ENCODE data around the gene GATAD2A. TPM values are rescaled to one million over a fixed set of nuclear protein-coding genes. Genes with fewer than 3 reads are reported as not detected.

The GATAD2A gene
- total RNA-seq, 4 donors from 2014 or later = 73.8 to 128 (median 87.7) TPM

DNA sequence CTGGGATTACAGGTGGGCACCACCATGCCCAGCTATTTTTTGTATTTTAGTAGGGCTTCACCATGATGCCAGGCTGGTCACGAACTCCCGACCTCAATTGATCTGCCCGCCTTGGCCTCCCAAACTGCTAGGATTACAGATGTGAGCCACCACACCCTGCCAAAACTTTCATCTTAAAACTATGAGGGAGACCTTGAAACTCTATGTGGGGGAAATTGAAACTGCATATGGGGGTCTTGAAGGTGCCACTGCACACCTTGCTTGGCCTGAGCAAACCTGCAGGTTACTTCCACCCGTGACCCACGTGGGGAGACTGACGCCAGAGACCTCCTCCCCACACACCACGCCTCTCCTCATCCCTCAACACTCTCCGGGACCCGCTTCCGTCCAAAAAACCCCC lies 148.2 kb downstream of the GATAD2A start:
- DNase-seq (ENCODE audit: low spot score in 2 of 2) = no peak
- TF ChIP-seq POLR2A (IDR thresholded peaks at IDR 0.05) (no peak), CTCF (IDR thresholded peaks at IDR 0.05) (no peak)
- H3K4me3 ChIP-seq (ENCODE audit: low read depth, poor library complexity, severe bottlenecking) = no peak overlapping the region
- 88 to 91% methylated on average over 10 of the region's 10 CpGs for WGBS, 2 donors
- intact Hi-C loops (cut with DNase I; ENCODE audit: low total_unique reads) = no loop called here

DNA sequence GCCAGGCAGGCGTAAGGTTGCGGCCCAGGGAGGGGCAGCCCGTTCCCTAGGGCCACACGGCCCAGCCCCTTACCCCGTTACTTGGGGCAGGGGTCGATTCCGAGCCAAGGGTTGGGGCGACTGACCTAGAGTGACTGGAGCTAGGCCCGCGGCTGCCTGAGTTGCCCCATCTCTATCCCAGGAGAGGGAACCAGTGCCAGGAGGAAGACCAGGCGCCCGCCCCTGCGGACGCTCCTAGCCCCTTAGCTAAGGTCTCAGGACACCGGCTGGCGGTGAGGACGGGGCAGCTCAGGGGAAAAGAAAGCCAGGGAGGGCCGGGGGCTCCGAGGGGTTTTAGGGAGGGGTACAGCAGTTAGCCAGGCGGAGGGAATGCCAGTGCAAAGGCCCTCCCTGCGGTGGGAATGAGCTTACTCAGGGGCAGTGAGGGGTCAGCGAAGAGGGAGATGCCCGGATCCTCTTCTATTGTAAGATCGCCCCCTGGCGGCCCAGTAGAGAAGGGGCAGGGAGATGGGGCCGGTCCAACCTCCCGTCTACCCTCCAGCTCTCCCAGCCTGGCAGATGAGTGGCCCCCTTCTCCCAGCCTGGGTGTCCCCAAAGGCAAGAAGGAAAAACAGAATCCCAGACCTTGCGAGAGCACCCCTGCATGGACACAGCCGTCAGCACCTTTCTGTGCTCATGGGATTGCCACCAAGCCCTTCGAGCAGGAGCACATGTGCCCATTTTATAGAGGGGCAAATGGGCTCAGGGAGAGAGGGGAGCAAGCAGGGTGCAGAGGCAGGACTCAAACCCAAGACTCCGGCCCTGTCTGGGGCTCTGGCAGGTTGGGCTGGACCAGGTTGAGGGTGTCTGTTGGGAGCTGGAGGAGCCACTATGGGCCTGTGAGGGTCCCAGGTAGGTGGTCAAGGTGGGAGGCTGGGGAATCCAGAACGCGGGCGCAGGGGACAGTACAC lies 148.9 kb downstream of the GATAD2A start:
- H3K4me3 ChIP-seq (ENCODE audit: low read depth, poor library complexity, severe bottlenecking) = no peak overlapping the region
- TF ChIP-seq CTCF (IDR thresholded peaks at IDR 0.05) (no peak), POLR2A (IDR thresholded peaks at IDR 0.05) (no peak)
- no peak for DNase-seq (ENCODE audit: low spot score in 2 of 2)
- WGBS, 2 donors = 65 to 68% methylated on average over 33 to 34 of the region's 34 CpGs
- intact Hi-C loops (cut with DNase I; ENCODE audit: low total_unique reads) = no loop called here

- H3K4me3 ChIP-seq (ENCODE audit: low read depth, poor library complexity, severe bottlenecking) = no peak overlapping the region
- WGBS, 2 donors = 81 to 85% methylated on average over 10 to 15 of the region's 15 CpGs
- intact Hi-C loops (cut with DNase I; ENCODE audit: low total_unique reads) = no loop called here
- TF ChIP-seq CTCF (IDR thresholded peaks at IDR 0.05) = no peak
- TF ChIP-seq POLR2A (IDR thresholded peaks at IDR 0.05) = no peak
- no peak for DNase-seq (ENCODE audit: low spot score in 2 of 2)
Observed at GRCh38 chr19:19558055-19558454, 152.6 kb downstream of the GATAD2A start.

MicroRNAs encoded within 50 kb of the gene (microRNA counts, 767-probe panel; counts per million panel counts)
- 0 to 358 counts per million in 2 donors for microRNA hsa-miR-640

Small RNA genes lying within 50 kb of the gene (microRNA-seq; reads per million reads assigned to microRNA genes)
- gene MIR640 (ENCODE audit: borderline number of aligned reads in 1 of 2, borderline replicate concordance in 2 of 2) = 0 reads per million in 2 donors

Other genes with a start within 250 kb of the GATAD2A start
- gene MEF2B, start 235.4 kb upstream of the GATAD2A start, total RNA-seq = 1 to 10 TPM in 1 of 4 donors, under 1 TPM in 2, not detected in 1; 0.49 to 2.2 (median 0.84) TPM
- 10 to 100 TPM in 2 of 4 donors, 1 to 10 TPM in 2; 4.4 to 15.2 (median 10.9) TPM for gene BORCS8, start 213.5 kb upstream of the GATAD2A start, total RNA-seq
- gene RFXANK, start 213.4 kb upstream of the GATAD2A start, total RNA-seq = 10 to 100 TPM; 40.1 to 59.0 (median 48.8) TPM
- gene NR2C2AP, start 202.3 kb upstream of the GATAD2A start, total RNA-seq = 10 to 100 TPM; 13.7 to 24.2 (median 22.5) TPM
- gene NCAN, start 193.7 kb upstream of the GATAD2A start, total RNA-seq = not detected
- under 1 TPM in 1 of 4 donors, not detected in 3; 0.20 TPM for gene TM6SF2, start 132.4 kb upstream of the GATAD2A start, total RNA-seq
- gene SUGP1, start 85.2 kb upstream of the GATAD2A start, total RNA-seq = 10 to 100 TPM; 16.1 to 40.2 (median 39.0) TPM
- 100 to 1,000 TPM in 1 of 4 donors, 10 to 100 TPM in 3; 57.5 to 100 (median 69.8) TPM for gene MAU2, start 84.8 kb upstream of the GATAD2A start, total RNA-seq
- 1 to 10 TPM; 4.0 to 8.9 (median 6.7) TPM for gene TSSK6, start 109.9 kb downstream of the GATAD2A start, total RNA-seq
- 100 to 1,000 TPM in 2 of 4 donors, 10 to 100 TPM in 2; 31.4 to 179 (median 108) TPM for gene NDUFA13, start 110.5 kb downstream of the GATAD2A start, total RNA-seq
- 1 to 10 TPM in 1 of 4 donors, under 1 TPM in 3; 0.15 to 2.8 (median 0.49) TPM for gene YJEFN3, start 123.2 kb downstream of the GATAD2A start, total RNA-seq
- gene CILP2, start 132.6 kb downstream of the GATAD2A start, total RNA-seq = 1 to 10 TPM in 1 of 4 donors, under 1 TPM in 1, not detected in 2; 0.17 to 1.4 TPM
- gene PBX4, start 213.0 kb downstream of the GATAD2A start, total RNA-seq = 10 to 100 TPM in 1 of 4 donors, 1 to 10 TPM in 3; 3.8 to 15.8 (median 5.9) TPM
- 10 to 100 TPM; 16.5 to 31.6 (median 28.2) TPM for gene LPAR2, start 222.5 kb downstream of the GATAD2A start, total RNA-seq
- 10 to 100 TPM in 3 of 4 donors, 1 to 10 TPM in 1; 6.4 to 21.0 (median 19.1) TPM for gene GMIP, start 238.0 kb downstream of the GATAD2A start, total RNA-seq